H1 (cell line): ENCODE data around the gene ARHGEF2. TPM values are rescaled to one million over a fixed set of nuclear protein-coding genes. Genes with fewer than 3 reads are reported as not detected.

ENCODE experiments used
- CHD7 ChIP-seq: fragments of 300-600 bp; sonication (generic); IDR thresholded peaks from 2 replicates; pipeline ENCODE4 v1.7.1; 2012; ENCODE audit warnings: low read length, moderate library complexity, mild to moderate bottlenecking, inconsistent platforms; ENCODE audit not compliant: insufficient replicate concordance
- EZH2 ChIP-seq: fragments of 200-600 bp; sonication (generic); IDR thresholded peaks from 2 replicates; pipeline ENCODE4 v1.7.1; 2012; ENCODE audit warnings: low read depth, mild to moderate bottlenecking, moderate library complexity, low read length, inconsistent platforms; ENCODE audit not compliant: severe bottlenecking
- FOSL1 ChIP-seq: IDR thresholded peaks from 2 replicates; pipeline ENCODE4 v1.6.1; 2011; ENCODE audit warnings: mild to moderate bottlenecking, low read depth, low read length, moderate library complexity; ENCODE audit not compliant: insufficient read depth
- MAX ChIP-seq: IDR thresholded peaks from 2 replicates; pipeline ENCODE4 v1.6.1; 2012; ENCODE audit warnings: inconsistent platforms
- POLR2AphosphoS5 ChIP-seq: IDR thresholded peaks from 2 replicates; pipeline ENCODE4 v1.6.1; 2011; ENCODE audit warnings: low read depth, low read length
- RXRA ChIP-seq: IDR thresholded peaks from 2 replicates; pipeline ENCODE4 v1.6.1; 2011; ENCODE audit warnings: low read depth, mild to moderate bottlenecking, low read length, moderate library complexity; ENCODE audit not compliant: insufficient read depth
- SIRT6 ChIP-seq: IDR thresholded peaks from one replicate; pipeline ENCODE4 v1.7.1; 2012; ENCODE audit warnings: low read length, inconsistent platforms
- SUZ12 ChIP-seq: fragments of 200-600 bp; sonication (generic); IDR thresholded peaks from 2 replicates; pipeline ENCODE4 v1.6.1; 2012; ENCODE audit warnings: mild to moderate bottlenecking, inconsistent platforms, low read length, moderate library complexity, mixed read lengths
- TEAD4 ChIP-seq: IDR thresholded peaks from 2 replicates; pipeline ENCODE4 v1.6.1; 2012; ENCODE audit warnings: low read depth, low read length, inconsistent platforms, mixed read lengths
- USF2 ChIP-seq: IDR thresholded peaks from 2 replicates; pipeline ENCODE4 v1.6.1; 2011; ENCODE audit warnings: low read length, improper control_type of control experiment
- polyA plus RNA-seq, 7 experiments: library from polyadenylated mRNA; depleted of rRNA in 3 of 7; stranded (reverse) in 5 of 7; unstranded in 2 of 7; fragments of >200 nt in 5 of 7; fragments of 200-250 nt in 2 of 7; gene quantifications; 1 replicate in 5 of 7; 2 replicates in 1 of 7; 4 replicates in 1 of 7; pipeline versions ENCODE4 v1.2.1 to v1.2.3, GENCODE V29; 2011 to 2013; ENCODE audit warnings: missing spikeins in 2 of 7, mixed read lengths in 2 of 7
- total RNA-seq: library from RNA; stranded (reverse); fragmentation: NEBNext Ultra II Directional; extraction: Animal tissue kit (Norgen Biotek cat#: 25700); gene quantifications from 2 replicates; pipeline ENCODE4 v1.2.1, GENCODE V29; 2021

The ARHGEF2 gene
- total and polyA plus RNA-seq, 2 of the 8 experiments (the other 6 are each of a cell fraction or from before 2014, with no cell fraction given): 42.7 to 80.5 TPM

GRCh38 chr1:156026588-156026987 lies 48.2 kb upstream of the ARHGEF2 start (continued):
- TF ChIP-seq CHD7: no peak
- no peak for TF ChIP-seq SUZ12
- TF ChIP-seq USF2: no peak
- TF ChIP-seq EZH2: no peak
- TF ChIP-seq MAX: no peak
- no peak for TF ChIP-seq SIRT6
- no peak for TF ChIP-seq RXRA
- TF ChIP-seq FOSL1: no peak
- TF ChIP-seq POLR2AphosphoS5: no peak
- no peak for TF ChIP-seq TEAD4
